ENCODE results near the gene RRP36.
A peak's percentile ranks its signal among the peaks of the same experiment; 100 is the strongest.

RRP36 gene

DNA sequence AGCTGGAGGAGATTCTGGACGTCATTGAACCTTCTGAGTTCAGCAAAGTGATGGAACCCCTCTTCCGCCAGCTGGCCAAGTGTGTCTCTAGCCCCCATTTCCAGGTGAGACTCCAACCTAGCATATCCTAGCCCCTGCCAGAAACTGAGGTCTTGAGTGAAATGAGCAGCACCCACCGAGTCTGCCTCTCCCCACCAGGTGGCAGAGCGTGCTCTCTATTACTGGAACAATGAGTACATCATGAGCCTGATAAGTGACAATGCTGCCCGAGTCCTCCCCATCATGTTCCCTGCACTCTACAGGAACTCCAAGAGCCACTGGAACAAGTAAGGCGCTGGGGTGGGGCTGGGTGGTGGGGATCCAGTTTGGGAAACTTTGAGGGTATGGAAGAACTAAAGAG is 12.3 kb upstream of the RRP36 start:
- DNase-seq = no peak

DNA sequence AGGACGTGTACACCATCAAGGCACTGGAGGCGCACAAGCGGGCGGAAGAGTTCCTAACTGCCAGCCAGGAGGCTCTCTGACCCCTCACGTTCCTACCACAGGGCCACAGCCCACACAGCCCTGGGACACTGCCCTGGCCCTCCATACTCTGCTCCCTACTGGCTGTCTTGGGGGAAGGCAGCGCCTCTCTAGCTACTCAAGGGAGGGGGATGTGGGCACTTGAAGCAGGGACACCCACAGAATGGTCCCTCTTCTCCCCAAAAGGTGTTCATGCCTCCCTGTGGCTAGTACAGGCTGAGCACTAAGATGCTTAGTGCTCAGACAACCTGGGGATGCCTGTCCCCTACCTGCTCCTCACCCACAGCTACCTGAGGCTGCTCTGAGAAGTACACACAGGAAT is 10.2 kb upstream of the RRP36 start:
- DNase-seq = no peak

DNA sequence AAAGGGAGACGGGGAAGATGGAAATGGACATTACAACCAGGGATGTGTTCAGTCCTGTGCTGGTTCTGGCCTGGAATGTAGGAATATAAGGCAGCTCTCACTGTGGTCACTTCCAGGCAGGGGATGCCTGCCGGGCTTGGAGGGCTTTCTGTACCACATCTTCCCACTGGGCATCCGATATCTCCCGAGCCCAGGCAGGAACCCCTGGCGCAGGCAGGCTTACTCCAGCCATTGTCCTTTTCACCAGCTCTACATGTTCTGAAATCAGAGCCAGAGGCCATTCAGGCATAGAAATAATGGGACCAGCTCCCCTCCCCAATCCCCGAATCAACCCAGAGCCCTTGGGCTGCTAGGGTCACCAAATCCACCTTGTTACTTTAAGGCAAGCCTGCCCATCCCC is 9.1 kb upstream of the RRP36 start:
- no peak for DNase-seq

DNA sequence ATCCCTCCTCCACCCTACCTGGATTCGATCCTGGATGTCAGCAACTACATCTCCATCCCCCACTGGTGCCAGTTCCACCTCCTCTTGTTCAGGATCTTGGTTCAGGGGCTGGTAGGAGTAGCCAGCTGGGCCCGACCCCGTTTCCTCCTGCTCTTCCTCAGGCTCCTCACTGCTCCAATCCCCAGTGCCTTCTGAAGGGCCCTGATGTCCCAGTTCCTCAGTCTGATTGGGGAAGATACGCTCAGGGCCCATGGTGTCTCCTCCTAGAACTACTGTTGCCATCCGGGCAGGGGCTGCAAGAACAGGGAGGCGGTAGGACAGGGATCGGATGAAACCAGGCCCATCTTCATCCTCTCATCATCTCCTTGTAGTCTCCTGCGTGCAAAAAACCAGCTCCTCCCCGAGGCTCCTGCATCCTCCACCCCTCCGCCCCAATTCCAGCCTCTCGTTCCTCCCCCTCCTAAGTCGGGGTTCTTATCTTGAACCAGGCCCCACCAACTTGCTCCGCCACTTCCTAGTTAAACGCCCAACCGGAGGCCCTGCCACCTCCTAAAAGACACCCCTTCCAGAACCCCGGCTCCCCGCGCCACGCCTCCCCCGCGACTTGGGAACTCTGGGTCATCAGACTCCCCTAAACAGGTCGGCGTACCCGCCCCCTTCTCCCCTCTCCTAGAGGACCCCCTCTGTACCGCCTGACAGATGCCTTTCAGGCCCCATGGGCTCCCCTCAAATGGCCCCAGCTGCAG is 8.2 kb upstream of the RRP36 start:
- peak; percentile 64 for DNase-seq

DNA sequence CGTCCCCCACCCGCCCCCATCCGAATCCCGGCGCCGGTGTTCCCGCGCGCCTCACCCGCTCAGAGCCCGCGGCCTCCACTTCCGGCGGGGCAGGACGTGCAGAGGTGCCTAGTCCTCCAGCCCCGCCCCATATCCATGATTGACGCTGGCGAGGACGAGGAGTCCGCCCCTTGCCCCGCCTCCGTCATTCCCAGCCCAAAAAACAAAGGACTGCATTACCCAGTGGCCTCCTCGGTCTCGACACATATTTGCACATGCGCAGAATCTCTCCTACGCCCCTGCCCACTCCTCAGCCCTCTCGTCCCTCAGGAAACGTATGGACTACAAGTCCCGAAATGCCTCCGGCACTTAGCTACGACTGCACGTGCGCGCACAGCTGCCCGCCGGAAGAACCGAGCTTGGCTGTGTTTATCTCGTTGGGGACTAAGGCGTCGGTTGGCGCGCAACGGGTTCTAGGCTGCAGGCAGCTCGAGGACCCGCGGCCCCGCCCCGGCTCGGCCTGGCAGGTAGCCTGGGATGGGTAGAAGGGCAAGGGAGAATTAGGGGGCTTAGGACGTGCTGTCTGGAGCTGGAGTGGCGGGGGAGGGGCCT is 7.5 kb upstream of the RRP36 start, which contains the start of the genes KLHDC3 and MEA1:
TSS of gene KLHDC3 (plus strand) at position 407 of the 591 bp plus-strand sequence. CDS start 2,944 bp downstream, outside the sequence.
TSS of gene MEA1 (minus strand) at position 104 of the 591 bp plus-strand sequence. CDS start 133 bp downstream, outside the sequence.
- peak; percentile 99 for DNase-seq

DNA sequence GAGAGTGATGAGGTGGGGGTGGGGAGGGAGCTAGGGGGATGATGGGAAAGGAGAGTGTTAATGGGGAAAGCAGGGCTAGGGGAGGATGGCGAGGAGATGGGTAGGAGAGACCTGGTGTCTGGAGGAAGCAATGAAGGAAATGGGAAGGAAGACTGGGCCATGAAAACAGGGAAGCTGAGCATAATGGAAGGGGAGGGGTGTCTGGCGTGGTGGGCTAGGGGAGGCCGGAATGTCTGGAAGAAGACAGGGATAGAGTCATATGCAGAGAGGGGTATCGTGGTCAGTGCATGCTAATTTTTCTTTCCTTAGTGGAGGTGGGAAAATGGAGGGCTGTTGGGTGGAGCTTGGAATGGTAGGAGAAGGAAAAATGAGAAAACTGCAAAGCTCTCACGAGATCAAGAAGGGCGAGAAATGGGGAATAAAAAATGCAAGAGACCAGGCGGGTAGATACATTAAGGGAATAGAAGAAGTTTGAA is 7.0 kb upstream of the RRP36 start:
- DNase-seq = no peak

DNA sequence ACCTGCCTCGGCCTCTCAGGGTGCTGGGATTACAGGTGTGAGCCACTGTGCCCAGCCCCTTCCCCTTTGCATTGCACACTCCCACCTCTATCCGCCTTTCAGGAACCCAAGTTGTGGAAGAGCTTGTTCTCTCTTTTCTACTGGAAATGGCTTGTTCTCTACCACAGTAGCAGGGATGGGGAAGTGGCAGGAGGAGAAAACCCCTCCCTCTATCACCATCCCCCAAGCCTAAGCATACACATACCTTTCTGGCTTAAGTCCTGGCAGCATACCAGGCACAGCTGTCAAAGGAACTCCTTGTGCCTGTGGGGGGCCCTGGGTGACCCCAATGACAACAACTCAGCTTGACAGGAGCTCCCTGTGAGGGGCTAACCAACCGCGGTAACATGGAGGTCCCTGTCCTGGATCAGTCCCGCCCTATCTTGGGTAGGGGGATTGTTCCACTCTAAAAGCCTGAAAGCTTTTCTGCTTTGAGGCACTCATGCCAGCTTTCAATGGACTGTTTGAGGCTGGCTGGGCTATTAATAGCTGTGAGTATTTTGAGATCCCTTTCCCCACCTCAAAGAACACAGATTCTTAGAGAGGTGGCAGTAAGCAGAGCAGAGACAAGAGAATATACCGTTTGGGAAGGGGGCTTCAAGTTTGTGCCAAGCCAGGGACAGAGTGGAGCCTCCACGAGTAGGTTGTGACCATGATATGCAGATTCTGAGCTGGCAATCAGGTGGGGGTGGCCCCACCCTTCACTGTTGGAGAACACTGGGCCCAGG is 5.1 kb upstream of the RRP36 start:
- DNase-seq = no peak

DNA sequence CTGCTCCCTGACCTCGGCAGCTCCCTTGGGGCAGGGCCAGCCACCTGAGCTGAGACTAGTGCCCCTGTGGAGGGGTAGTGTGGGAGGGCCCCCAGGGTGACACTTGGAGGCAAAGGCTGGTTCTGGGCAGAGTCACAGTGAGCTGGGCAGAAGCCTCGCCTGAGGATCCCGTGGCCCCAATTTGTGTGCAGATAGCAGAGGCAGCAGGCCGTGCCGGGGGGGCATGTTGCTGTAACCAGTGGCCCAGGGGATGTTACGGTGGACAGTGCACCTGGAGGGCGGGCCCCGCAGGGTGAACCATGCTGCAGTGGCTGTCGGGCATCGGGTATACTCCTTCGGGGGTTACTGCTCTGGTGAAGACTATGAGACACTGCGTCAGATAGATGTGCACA is 4.5 kb upstream of the RRP36 start:
- DNase-seq = no peak

DNA sequence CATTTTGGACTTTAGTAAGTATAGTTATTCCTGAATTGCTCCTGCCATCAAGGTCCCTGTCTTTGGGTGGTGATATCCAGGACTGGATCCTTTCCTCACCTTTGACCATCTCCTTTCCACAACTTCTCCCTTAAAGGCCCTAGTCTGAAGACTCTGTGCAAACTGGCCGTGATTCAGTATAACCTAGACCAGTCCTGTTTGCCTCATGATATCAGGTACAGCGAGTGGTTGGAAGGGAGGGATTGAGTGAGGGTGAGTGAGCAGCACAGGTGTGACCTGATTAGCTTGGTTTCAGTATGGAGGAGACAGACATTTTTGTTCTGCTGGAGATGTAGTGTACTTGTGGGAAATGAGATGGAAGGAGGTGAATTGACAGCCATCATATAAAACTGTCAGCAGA is 2.3 kb upstream of the RRP36 start:
- no peak for DNase-seq

DNA sequence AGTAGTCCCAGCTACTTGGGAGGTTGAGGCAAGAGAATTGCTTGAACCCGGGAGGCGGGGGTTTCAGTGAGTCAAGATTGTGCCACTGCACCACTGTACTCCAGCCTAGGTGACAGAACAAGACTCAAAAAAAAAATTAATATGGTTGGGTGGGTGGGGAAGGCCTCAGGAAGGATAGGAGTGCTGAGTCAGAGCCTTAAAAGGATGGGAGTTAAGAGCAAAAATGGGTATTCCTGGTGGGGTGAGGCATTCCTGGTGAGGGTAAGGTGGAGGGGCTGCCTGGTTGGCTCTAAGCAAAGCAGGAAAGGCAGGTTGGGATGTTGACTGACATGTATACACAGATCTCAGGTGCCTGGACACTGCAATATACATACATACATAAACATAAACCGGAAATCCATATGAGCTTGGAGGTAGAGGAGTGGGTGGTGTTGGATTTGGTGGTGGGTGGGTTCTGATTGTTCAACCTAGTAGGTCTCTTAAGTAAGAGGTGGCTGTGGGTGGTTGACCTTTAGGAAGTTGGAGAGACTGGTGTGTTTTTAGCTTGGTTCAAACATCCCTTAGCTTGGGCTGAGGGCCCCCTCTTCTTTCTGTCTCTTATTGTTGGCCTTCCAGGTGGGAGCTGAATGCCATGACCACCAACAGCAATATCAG is 1.2 kb upstream of the RRP36 start:
- DNase-seq = no peak

DNA sequence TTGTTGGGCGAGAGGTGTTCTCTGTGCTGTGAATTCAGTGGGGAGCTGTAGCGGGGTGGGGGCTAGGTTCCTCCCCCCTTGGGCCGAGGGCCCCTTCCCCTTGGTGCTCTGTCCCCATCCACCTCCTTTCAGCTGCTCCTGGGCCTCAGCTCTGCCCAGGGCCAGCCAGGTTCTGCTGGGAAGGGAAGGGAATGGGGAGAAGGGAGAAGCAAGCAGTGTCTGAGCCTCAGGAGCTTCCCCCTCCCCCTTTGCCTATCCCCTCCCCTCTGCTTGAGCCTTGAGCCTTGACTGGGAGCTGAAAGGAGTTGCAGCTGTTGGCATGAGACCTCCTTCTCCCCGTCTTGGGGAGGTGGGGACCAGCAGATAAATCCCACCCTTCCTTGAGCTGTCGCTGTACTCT is 576 bp upstream of the RRP36 start:
- no peak for DNase-seq

DNA sequence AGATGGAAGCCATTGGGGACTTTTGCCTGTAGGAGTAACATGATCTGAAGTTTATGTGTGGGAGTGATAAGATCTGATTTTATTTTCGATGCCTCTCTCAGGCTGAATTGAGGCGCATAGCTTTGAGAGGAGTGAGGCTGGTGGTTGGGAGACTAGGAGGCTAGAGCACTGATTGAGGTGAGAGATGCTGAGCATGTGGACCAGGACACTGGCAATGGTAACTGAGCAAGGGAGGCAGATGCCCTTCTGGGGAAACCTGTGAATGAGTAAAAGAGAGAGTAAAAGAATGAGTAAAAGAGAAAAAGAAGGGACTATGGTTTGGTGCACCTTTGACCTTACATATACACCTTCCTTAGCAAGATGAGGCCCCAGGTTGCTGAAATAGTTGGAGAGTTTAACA is 3.0 kb downstream of the RRP36 start:
- no peak for DNase-seq

DNA sequence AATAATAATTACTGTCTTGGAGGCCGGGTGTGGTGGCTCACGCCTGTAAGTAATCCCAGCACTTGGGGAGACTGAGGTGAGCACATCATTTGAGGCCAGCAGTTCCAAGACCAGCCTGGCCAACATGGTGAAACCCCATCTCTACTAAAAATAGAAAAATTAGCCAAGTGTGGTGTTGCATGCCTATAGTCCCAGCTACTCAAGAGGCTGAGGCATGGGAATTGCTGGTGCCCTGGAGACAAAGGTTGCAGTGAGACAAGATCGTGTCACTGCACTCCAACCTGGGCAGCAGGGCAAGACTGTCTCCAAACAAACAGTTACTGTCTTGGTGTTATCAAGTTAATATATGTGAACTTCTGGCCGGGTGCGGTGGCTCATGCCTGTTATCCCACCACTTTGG is 4.9 kb downstream of the RRP36 start:
- no peak for DNase-seq

DNA sequence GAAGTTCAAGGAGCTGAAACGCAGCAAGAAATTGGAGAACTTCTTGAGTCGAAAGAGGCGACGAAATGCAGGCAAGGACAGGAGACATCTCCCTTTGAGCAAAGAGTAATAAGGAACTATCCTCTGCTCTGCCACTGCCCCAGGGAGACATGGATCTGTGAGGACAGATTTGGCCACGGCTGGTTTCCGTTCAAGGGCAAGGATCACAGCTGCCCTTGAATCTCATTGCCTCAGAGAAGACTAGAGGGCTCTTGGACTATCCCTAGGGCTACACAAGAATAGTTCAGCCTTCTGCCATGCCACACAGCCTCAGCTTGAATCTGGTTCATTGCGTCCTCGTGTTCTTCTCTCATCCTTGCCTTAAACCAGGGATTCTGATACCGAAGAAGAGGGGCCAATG is 7.7 kb downstream of the RRP36 start:
- no peak for DNase-seq

DNA sequence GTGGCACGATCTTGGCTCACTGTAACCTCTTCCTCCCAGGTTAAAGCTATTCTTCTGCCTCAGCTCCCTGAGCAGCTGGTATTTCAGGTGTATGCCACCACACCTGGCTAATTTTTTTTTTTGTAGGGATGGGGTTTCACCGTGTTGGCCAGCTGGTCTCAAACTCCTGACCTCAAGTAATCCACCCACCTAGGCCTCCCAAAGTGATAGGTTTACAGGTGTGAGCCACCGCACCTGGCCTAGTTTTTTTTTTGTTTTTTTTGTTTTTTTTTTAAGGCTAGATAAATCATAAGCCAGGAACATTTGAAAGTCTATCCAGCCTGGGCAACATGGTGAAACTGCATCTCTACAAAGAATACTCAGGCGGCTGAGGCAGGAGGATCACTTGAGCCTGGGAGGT is 10.9 kb downstream of the RRP36 start:
- DNase-seq = no peak

DNA sequence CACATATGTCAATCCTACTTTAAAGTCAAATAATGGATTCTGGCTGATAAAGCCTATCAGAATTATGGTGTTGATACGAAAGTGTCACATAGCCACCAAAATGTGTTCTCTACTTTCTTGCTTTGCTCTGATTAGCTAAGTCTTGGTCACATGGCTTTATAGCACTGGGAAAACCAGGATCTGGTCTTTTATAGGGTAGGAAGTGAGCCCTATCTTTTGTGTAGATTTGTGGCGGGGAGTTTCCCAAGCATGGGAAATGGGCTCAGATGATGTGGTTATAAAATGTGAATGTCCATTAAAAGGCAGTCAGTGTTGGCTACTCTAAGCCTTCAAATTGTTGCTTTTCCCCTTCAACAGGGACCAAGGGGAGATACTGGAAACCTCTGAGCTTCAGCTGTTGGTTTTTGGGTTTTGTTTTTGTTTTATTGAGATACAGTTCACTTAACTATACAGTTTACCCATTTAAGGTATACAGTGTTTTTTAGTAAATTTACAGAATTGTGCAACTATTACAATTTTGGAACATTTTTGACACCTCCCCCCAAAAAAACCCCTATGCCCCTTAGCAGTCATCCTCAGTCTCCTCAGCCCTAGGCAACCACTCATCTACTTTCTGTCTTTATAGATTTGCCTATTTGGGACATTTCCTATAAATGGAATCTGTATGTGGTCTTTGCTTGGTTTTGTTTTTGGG is 12.2 kb downstream of the RRP36 start:
- no peak for DNase-seq

DNA sequence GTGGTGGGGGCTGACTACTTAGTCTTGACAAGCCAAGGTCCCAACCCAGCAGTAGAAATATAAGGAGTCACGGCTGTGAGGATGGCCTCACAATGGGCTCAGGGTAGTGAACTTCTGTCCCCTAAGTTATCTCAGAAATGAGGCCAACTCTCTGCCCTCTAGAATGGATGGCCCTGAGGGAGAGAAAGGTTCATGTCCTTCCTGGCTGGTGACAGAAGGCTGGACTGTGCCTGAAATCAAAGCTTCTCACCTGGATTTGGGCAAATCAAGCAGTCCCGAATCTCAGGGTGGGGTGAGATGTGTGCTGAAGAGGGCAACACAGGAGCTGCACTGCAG is 12.7 kb downstream of the RRP36 start:
- DNase-seq = no peak

DNA sequence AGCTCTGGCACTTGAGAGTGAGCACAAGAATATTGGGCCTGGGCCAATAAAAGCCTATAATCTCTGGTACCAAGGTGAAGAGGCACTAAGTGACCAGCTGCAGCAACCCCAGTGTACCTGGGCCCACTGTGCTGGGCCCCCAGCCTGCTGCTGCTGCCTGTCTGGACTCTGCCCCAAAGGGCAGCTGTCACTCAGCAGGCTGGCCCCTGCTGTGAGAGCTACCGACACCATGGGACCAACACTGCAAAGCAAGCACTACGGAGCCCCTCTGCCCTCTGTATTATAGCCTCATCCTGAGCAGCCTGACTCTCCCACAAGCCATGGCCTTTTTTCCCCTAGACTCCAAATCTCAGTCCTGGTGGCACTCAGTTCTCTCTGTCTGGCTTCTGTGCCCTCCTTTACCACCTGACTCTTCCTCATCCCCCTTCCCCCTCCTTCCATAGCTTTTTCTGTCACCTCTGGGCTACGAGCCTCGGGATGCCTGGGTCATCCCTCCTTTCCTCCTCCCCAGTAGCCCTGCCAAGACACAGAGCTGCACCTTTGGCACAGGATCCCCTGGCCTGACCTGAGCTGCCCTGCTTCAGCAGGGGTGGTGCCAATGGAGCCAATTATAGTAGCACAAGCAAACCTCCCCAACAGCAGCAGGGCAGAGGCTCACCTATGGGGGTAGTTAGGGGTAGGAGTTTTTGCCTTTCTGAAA is 14.2 kb downstream of the RRP36 start:
- no peak for DNase-seq

DNA sequence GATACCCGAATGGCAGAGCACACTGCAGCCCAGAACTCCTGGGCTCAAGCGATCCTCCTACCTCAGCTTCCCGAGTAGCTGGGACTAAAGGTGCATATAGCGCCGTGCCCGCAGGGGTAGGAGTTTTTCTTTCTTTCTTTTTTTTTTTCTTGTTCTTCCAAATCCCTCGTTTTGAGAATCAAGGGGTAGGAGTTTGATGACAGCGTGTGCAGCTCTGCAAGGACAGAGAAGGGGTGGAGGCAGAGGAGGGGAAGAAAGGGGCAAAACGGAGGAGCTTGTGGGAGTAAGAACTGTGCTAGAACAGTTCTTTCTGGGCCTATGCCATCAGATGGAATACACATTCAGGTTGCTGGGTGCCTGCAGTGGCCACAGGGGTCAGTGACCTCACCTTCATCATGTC is 15.3 kb downstream of the RRP36 start:
- no peak for DNase-seq

DNA sequence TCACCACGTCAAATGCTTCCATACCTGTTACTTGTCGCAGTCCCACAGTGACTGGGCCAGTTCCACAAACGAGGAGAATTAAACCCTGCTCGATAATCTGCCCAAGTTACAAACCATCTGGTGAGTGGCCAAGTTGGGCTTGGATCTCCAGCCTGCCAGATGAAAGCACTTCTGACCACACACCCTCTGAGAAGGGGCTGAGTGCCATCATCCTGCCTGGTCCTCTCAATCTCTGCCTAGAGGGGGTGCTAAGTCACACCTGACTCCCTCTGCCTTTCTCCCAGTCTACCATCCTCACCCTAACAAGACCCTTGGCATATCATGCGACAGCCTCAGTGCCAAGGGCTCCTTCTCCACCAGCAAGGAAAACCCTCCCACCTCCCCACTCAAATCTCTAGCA is 15.8 kb downstream of the RRP36 start:
- DNase-seq = no peak

DNA sequence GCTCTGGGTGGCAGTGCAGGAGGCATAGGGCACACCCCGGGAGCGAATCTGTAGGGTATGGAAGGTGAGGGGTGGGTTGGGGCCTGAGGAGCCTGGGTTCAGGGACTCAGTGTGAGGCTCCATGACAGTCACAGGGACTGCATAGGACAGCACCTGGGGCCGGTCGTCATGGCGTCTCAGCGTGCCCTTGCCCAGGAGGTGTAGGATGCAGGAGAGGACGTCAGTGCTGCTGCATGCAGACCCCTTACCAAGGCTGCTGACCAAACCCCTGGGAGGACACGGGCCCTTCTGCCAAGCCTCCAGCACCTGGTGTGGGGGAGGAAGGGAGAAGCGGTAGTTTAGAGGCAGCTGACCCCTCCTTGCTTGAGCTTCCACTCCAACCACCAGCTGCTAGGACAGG is 16.3 kb downstream of the RRP36 start:
- DNase-seq = no peak

DNA sequence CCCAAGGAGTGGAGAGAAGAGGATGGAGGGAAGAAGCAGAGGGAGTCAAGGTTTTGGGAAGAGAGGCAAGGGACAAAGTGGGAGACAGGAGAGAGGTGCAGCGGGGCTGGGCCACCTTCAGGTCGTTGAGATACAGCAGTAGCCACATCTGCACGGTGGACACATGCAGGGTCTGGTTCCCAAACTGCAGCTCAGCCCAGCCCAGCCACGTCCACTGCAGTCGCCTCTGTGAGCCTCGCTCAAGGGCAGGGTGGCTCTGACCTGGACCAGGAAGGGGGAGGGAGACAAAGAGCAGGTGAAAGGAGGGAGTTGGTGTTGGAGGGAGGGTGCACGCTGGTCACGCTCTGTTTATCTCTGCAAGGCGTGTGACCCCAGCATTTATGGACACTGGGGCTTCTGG is 17.3 kb downstream of the RRP36 start:
- no peak for DNase-seq

All from NCI-H226 (cell line).